K562 (cell line): ENCODE data around the gene ABHD16A. TPM values are rescaled to one million over a fixed set of nuclear protein-coding genes. Genes with fewer than 3 reads are reported as not detected.

ENCODE experiments used
- ATF1 ChIP-seq, 2 experiments: fragments of 450-650 bp in 1 of 2; IDR thresholded peaks; 2 replicates each; pipeline ENCODE4 v1.6.1; 2016; ENCODE audit warnings: missing compliant biosample characterization in 1 of 2, missing genetic modification characterization in 1 of 2
- ELK1 ChIP-seq: sonication (generic); formaldehyde crosslinking; IDR thresholded peaks from 2 replicates; pipeline ENCODE4 v1.8.1; 2022; ENCODE audit warnings: missing genetic modification reagents
- HDAC3 ChIP-seq: fragments of 450-650 bp; IDR thresholded peaks from 2 replicates; pipeline ENCODE4 v1.6.1; 2018; ENCODE audit warnings: borderline replicate concordance, mild to moderate bottlenecking, moderate library complexity; ENCODE audit not compliant: partially characterized antibody
- HOXB6 ChIP-seq: fragments of 250-450 bp; sonication (Bioruptor Pico); IDR thresholded peaks from 2 replicates; pipeline ENCODE4 v1.5.1; 2022; ENCODE audit warnings: mild to moderate bottlenecking, borderline replicate concordance
- IRF9 ChIP-seq: fragments of 450-650 bp; IDR thresholded peaks from 2 replicates; pipeline ENCODE4 v1.6.1; 2016; ENCODE audit warnings: missing biosample characterization, missing genetic modification characterization
- JUND ChIP-seq, 2 experiments: IDR thresholded peaks; 2 replicates in 1 of 2; 3 replicates in 1 of 2; pipeline ENCODE4 v1.6.1; 2011; ENCODE audit warnings: borderline replicate concordance in 2 of 2, low read depth in 2 of 2, low read length in 2 of 2, improper control_type of control experiment in 1 of 2, missing biosample characterization in 1 of 2, missing genetic modification characterization in 1 of 2, missing genetic modification reagents in 1 of 2
- L3MBTL2 ChIP-seq: fragments of 450-650 bp; IDR thresholded peaks from 2 replicates; pipeline ENCODE4 v1.6.1; 2016; ENCODE audit warnings: mild to moderate bottlenecking, moderate library complexity
- MCM7 ChIP-seq, 2 experiments: fragments of 450-650 bp; IDR thresholded peaks; 2 replicates each; pipeline ENCODE4 v1.6.1; 2016 to 2018
- NR0B1 ChIP-seq: fragments of 450-650 bp; IDR thresholded peaks from one replicate; pipeline ENCODE4 v1.6.1; 2018; ENCODE audit warnings: mild to moderate bottlenecking, moderate library complexity; ENCODE audit not compliant: partially characterized antibody
- PHTF2 ChIP-seq: fragments of 250-450 bp; sonication (Bioruptor Pico); IDR thresholded peaks from 2 replicates; pipeline ENCODE4 v1.5.0; 2021; ENCODE audit warnings: mild to moderate bottlenecking
- RBBP5 ChIP-seq: fragments of 200-600 bp; sonication (generic); IDR thresholded peaks from 2 replicates; pipeline ENCODE4 v1.6.1; 2012; ENCODE audit warnings: borderline replicate concordance, mild to moderate bottlenecking, low read length, control low read depth, inconsistent platforms; ENCODE audit not compliant: insufficient read depth, poor library complexity, severe bottlenecking
- RNF219 ChIP-seq: fragments of 250-450 bp; sonication (Bioruptor Pico); IDR thresholded peaks from 2 replicates; pipeline ENCODE4 v1.5.0; 2022; ENCODE audit warnings: mild to moderate bottlenecking
- ZBTB33 ChIP-seq: sonication (generic); formaldehyde crosslinking; IDR thresholded peaks from 2 replicates; pipeline ENCODE4 v1.8.1; 2023; ENCODE audit warnings: mild to moderate bottlenecking, missing genetic modification reagents
- ZFX ChIP-seq: sonication (generic); formaldehyde crosslinking; IDR thresholded peaks from 2 replicates; pipeline ENCODE4 v1.8.0; 2022; ENCODE audit warnings: mild to moderate bottlenecking, missing genetic modification reagents, moderate library complexity
- ZNF133 ChIP-seq: fragments of 250-450 bp; sonication (Bioruptor Pico); IDR thresholded peaks from 2 replicates; pipeline ENCODE4 v1.4.0; 2020; ENCODE audit warnings: mild to moderate bottlenecking
- ZNF583 ChIP-seq: fragments of 250-450 bp; sonication (Bioruptor Pico); IDR thresholded peaks from 2 replicates; pipeline ENCODE4 v1.4.0; 2020
- polyA plus RNA-seq, 8 experiments: library from polyadenylated mRNA; depleted of rRNA in 4 of 8; stranded (reverse) in 5 of 8; unstranded in 3 of 8; fragments of >200 nt; fragmentation: Nextera tagmentation in 2 of 8; fragmentation: Illumina TruSeq in 1 of 8; extraction: Ambion mirVana in 2 of 8; extraction: Trizol in 1 of 8; gene quantifications; 2 replicates each; pipeline versions ENCODE4 v1.2.1 to v1.2.3, GENCODE V29; 2011 to 2014; ENCODE audit warnings: inconsistent platforms in 1 of 8, missing spikeins in 1 of 8
- total RNA-seq, 7 experiments: library from RNA; depleted of rRNA in 6 of 7; stranded (reverse); fragments of >200 nt in 6 of 7; fragmentation: Illumina TruSeq in 2 of 7; extraction: Trizol in 2 of 7; gene quantifications; 2 replicates each; pipeline versions ENCODE4 v1.2.1 to v1.2.3, GENCODE V29; 2011 to 2021; ENCODE audit warnings: low replicate concordance in 1 of 7

ABHD16A gene
- total and polyA plus RNA-seq, 9 of the 15 experiments (the other 6 are each of a cell fraction or from before 2014, with no cell fraction given): 25.8 to 120 (median 81.6) TPM

DNA sequence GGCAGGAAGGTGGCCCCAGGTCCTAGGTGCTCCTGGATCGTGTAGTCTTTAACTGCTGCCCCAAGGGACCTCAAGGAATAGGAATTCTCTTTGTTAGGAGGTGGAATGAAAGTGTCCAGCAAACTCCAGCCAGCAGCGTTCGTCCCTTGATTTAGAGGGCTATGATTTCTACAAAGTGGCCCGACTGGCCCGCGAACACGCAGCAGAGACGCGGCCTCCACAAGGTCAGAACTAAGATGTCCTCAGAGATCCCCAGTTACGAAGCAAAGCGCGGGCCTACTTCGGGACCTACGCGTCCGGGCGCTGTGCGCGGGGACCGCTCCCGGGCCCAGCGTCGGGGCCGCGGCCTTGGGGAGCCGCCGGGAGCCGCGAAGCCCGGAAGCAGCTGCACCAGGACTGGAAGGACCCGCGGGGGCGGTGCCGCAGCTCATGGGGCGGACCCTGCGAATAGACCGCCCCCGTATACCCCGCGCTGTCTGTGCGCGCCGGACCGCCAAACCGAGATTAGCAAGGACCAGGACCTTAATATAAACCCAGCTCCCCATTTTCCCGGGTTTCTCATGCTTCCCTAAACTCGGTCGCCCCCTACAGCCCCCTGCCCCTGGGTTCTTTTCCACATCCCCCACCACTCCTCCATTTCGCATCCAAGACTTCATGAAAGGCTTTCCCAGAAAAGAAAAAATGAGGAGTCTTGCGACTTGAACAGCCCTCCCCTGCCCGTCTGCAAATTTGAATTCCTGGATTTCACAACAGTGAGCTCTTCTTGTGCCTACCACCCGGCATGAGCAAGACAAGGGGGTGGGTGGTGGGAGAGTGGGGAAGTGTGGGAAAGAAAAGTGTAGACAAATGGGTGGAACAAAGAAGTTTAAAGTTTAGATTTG lies 42.5 kb downstream of the ABHD16A start, which contains the start of gene C6orf47 (continued):
- peak; percentile 91 for TF ChIP-seq L3MBTL2
- no peak for TF ChIP-seq ELK1 (CRISPR knock-in tag)
- TF ChIP-seq ZNF583 (CRISPR knock-in tag): no peak; the same call in 1 of the 2 replicates
- no peak for TF ChIP-seq HDAC3
- no peak for TF ChIP-seq ATF1 (CRISPR knock-in tag; IDR thresholded peaks at IDR 0.05)
- peak; percentile 52 for TF ChIP-seq ATF1 (tag; IDR thresholded peaks at IDR 0.05)
- peak; percentile 75; the same call in 1 of the 2 replicates for TF ChIP-seq RNF219 (CRISPR knock-in tag)
- TF ChIP-seq NR0B1: no peak
- TF ChIP-seq HOXB6 (CRISPR knock-in tag): 0 out of 2 replicates have a peak, but pooled peaks have one; percentile 30
- no peak for TF ChIP-seq IRF9 (tag)
- 0 out of 2 replicates have a peak, but pooled peaks have one; percentile 35 for TF ChIP-seq ZBTB33
- peak; percentile 76 for TF ChIP-seq RBBP5
- TF ChIP-seq ZFX (CRISPR knock-in tag): no peak
- peak; percentile 75 for TF ChIP-seq JUND (IDR thresholded peaks at IDR 0.05; ENCODE audit: borderline replicate concordance, low read depth, low read length)
- peak; percentile 62; the same call in 1 of the 3 replicates for TF ChIP-seq JUND (tag; IDR thresholded peaks at IDR 0.05; ENCODE audit: borderline replicate concordance, low read depth, low read length)
- no peak; the same call in 1 of the 2 replicates for TF ChIP-seq PHTF2 (CRISPR knock-in tag)
- no peak for TF ChIP-seq ZNF133 (CRISPR knock-in tag)
- no peak for TF ChIP-seq MCM7 (IDR thresholded peaks at IDR 0.05)
